NCI-H82 treated with DMSO at 0.1 percent for 48 hours (cell line): ENCODE results near the gene GPR68.
"Not testable (repeated sequence)": the region's sequence is repeated elsewhere in the genome, so short reads cannot be mapped to it uniquely, and the experiment has no call there.

Source experiments
- DNase-seq: peaks from one replicate; lab custom pipeline; 2025; ENCODE audit not compliant: unreplicated experiment; lab: John Stamatoyannopoulos, UW

Gene GPR68

DNA sequence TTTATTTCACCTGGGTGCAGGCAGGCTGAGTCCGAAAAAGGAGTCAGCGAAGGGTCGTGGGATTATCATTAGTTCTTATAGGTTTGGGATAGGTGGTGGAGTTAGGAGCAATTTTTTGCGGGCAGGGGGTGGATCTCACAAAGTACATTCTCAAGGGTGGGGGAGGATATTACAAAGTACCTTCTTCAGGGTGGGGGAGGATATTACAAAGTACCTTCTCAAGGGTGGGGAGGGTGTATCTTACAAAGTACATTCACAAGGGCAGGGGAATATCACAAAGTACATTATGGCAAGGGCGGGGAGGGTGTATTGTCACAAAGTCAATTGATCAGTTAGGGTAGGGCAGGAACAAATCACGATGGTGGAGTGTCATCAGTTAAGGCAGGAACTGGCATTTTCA lies 43.7 kb downstream of the GPR68 start:
- DNase-seq, result not testable (repeated sequence)

DNA sequence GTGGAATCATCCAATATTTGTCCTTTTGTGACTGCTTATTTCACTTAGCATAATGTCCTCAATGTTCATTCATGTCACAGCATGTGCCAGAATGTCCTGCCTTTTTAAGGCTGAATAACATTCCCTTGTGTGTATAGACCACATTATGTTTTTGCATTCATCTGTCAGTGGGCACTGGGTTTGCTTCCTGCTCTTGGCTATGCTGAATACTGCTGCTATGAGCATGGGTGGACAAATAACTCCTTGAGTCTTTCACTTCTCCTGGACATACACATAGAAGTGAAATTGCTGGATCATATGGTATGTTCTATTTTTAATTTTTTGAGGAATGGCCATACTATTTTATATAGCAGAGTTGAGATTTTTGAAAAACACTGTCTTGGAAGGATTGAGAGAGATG lies 46.9 kb downstream of the GPR68 start:
- no peak for DNase-seq

DNA sequence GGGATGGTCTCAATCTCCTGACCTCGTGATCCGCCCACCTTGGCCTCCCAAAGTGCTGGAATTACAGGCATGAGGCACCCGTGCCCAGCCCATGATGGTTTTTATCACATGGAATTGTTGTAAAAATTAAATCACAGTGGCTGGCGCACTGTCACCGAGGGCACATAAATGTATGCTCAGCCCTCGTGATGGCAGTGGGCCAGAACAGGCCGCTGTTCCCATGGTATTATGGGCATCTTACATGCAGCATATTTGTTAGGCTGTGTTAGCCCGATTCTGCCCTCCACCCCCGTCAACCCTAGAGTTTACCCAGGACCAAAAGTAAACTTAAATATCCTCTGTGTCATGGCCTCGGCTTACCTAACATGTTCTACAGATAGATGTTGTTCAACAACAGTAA lies 48.6 kb downstream of the GPR68 start:
- no peak for DNase-seq

GRCh38 chr14:91193069-91193468 lies 51.4 kb downstream of the GPR68 start:
- no peak for DNase-seq

DNA sequence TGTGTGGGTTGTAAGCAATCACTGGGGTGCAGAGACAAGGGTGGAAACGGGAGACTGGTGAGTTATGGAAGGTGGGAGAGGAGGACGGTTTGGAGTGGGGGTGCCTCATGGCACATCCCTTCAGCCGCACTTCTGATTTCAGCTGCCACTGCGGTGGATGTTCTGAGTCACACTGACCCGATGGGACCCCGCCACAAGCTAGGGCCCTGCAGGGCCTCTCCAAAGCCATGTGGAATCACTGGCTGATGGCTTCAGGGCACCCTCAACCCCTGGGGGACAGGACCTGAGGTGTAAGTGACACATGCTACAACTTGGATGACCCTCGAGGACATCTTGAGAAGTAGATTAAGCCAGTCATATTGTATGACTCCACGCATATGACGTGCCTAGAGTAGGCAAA lies 53.7 kb downstream of the GPR68 start:
- no peak for DNase-seq

DNA sequence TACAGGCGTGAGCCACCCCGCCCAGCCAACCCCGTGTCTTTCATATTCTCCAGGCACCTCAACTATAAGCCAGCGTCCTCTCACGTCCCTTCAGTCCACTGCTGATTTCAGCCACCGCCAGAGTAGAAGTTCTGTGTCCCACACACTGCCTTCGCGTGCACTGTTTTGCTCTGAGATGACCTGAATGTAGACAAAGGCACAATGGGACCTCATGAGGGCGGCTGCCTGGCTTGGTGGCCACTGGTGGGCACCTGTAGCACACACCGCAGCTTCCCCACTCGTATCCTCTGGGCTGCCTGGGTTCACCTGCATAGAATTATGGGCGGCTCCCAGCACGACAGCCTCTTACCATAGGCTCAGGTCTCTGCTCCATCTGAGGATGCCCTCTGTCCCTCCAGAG lies 57.2 kb downstream of the GPR68 start:
- DNase-seq, result no peak

DNA sequence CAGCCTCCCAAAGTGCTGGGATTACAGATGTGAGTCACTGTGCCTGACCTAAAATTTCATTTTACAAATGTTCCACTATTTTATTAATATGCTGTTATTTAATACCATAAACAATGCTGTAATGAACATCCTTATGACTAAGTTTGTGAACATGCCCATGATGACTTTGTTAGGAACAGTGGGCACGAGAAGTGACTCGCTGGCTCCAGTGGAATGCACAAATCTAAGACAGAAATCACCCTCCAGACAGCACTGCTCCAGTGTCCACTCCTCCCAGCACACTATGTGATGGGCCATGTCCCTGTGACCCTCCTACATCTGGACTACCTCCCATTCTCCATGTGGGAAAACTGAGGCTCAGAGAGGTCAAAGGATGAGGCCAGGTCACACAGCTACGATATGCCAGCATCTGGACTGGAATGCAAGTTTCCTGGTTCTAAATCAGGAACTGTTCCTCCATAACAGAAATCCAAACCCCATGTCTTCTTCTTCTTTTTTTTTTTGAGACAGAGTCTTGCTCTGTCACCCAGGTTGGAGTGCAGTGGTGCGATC lies 57.9 kb downstream of the GPR68 start:
- DNase-seq, result no peak

DNA sequence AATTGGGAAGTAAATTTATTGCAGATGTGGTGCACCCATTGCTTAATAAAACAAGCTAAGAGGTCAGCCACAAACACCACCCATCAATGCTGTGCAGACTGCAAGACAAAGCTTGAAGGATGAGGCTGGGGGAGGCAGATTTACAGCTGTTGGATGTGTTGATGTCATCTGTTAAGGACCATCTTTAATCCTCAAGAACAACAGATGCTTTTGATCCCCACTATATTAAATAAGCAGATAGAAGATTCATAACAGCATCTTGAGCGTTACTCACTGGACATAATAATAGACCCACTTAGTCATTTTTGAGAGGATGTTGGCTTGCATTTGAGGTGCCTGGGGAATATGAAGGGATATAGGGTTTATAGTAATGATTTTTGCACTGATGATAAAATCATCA lies 58.8 kb downstream of the GPR68 start:
- DNase-seq, result no peak

DNA sequence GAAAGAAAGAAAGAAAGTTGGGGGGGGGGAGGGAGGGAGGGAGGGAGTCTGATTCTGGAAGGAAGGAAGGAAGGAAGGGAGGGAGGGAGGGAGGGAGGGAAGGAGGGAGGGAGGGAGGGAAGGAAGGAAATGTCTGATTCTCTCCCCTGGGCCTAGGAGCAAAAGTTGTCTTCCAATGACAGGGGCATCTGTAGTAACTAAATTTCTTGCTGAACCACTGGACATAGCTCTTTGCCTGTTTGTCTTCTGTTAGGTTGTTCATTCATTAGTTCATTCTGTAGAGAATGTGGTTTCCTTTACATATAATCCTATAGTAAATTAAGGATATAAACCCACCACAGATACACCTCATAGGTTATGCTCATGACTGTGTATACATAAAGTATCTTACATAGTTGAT lies 59.9 kb downstream of the GPR68 start:
- no peak for DNase-seq

DNA sequence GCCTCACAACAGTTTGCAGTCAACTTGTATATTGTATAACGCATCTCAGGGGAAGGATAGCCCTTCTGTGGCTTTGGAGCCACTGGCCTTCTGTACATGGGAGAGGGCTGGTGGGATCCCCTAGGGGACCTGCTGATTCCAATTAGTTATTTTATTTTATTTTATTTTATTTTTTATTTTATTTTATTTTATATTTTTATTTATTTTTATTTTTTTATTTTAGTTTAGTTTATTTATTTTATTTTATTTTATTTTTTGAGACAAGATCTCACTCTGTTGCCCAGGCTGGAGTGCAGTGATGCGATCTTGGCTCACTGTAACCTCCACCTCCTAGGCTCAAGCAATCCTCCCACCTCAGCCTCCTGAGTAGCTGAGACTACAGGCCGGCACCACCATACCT lies 61.8 kb downstream of the GPR68 start:
- DNase-seq, result not testable (repeated sequence)
